DND-41 (cell line): ENCODE results near the gene LUM.

Experiments used
- ATAC-seq: fragments of 200-7000 bp; cut with Tn5 transposase; 3 replicates; pipeline ENCODE4 v1.9.1; 2021; ENCODE audit warnings: low read depth; ENCODE audit not compliant: insufficient read depth
- DNase-seq: peaks from one replicate; pipeline ENCODE4 v3.0.0-alpha.2; 2020
- H2AFZ ChIP-seq: 2 replicates; pipeline ENCODE4 v1.6.0; 2012; ENCODE audit warnings: low read depth, low read length
- H3K27ac ChIP-seq: 2 replicates; pipeline ENCODE4 v1.5.1; 2012; ENCODE audit warnings: low read length, inconsistent platforms
- H3K27me3 ChIP-seq: fragments of 200-600 bp; sonication (generic); 2 replicates; pipeline ENCODE4 v1.6.0; 2012; ENCODE audit warnings: low read length, mild to moderate bottlenecking, inconsistent platforms; ENCODE audit not compliant: insufficient read depth, poor library complexity
- H3K36me3 ChIP-seq: 2 replicates; pipeline ENCODE4 v1.5.1; 2012; ENCODE audit warnings: low read length, inconsistent platforms; ENCODE audit not compliant: insufficient read depth
- H3K4me1 ChIP-seq: 2 replicates; pipeline ENCODE4 v1.5.1; 2012; ENCODE audit warnings: mild to moderate bottlenecking, low read length; ENCODE audit not compliant: insufficient read depth
- H3K4me2 ChIP-seq: 2 replicates; pipeline ENCODE4 v1.6.0; 2012; ENCODE audit warnings: mild to moderate bottlenecking, moderate library complexity, low read length, inconsistent platforms; ENCODE audit not compliant: insufficient read depth
- H3K4me3 ChIP-seq, 2 experiments: fragments of 200-600 bp in 1 of 2; shearing (Covaris generic) in 1 of 2; 2 replicates each; pipeline ENCODE4 v1.5.1; 2012 to 2016; ENCODE audit warnings: inconsistent platforms in 2 of 2, low read length in 2 of 2, mild to moderate bottlenecking in 2 of 2, low read depth in 1 of 2, moderate library complexity in 1 of 2
- H3K79me2 ChIP-seq: 2 replicates; pipeline ENCODE4 v1.6.0; 2012; ENCODE audit warnings: low read length, inconsistent platforms; ENCODE audit not compliant: insufficient read depth
- H3K9ac ChIP-seq: 2 replicates; pipeline ENCODE4 v1.6.0; 2012; ENCODE audit warnings: low read depth, mild to moderate bottlenecking, inconsistent platforms, low read length, moderate library complexity
- H3K9me3 ChIP-seq: 2 replicates; pipeline ENCODE4 v1.5.1; 2012; ENCODE audit warnings: low read length, moderate library complexity, mild to moderate bottlenecking, inconsistent platforms; ENCODE audit not compliant: insufficient read depth, severe bottlenecking
- H4K20me1 ChIP-seq: 2 replicates; pipeline ENCODE4 v1.6.0; 2012; ENCODE audit warnings: low read length; ENCODE audit not compliant: insufficient read depth
- EZH2 ChIP-seq: IDR thresholded peaks from 3 replicates; pipeline ENCODE4 v1.6.1; 2012; ENCODE audit warnings: borderline replicate concordance, low read depth, mild to moderate bottlenecking, moderate library complexity, low read length, inconsistent platforms; ENCODE audit not compliant: severe bottlenecking
- TF ChIP-seq, protein P1 (sequence below): IDR thresholded peaks from 2 replicates; pipeline ENCODE4 v1.5.1; 2012; ENCODE audit warnings: borderline replicate concordance, low read length, moderate library complexity, mild to moderate bottlenecking; ENCODE audit not compliant: poor library complexity, severe bottlenecking; ENCODE audit errors: extremely low read depth

Gene LUM

DNA sequence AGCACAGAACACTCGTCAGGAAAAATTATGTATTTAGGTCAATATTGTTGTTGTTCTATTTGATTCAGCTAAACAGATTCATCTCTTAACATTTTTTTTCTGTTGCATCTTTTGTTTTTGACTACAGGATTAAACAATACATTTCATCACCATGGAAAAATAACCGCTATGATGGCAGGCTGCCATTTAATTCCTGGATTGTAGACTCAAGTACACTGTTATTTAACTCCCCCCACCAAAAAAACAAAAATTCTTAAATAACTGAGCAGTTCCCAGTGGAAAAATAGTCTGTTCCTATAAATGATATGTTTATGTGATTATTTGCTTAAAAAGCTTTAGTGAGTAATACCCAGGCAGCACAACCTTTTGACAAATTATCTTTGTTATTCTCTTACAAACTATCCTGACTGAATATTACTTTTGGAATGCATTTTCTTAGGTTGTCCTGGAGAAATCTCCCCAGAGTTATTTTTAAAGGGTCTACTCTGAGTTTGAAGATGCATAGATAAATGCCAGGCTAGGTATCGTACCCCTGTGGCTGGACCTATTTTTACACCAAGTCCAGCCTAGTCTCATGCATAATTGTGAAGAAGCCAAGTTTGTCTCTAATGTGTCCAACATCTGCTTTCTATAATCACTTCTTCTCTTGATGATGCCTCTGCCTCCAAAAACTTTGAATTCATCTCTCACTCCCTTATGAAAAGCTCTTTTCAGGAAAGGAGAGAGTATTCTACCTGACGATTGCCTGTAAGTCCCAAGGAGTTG, 57.2 kb downstream of the LUM start:
- no peak for DNase-seq
- Histone ChIP-seq H2AFZ (no peak overlapping the region), H3K27me3 (no peaks in the 10 kb centered on the region), H4K20me1 (no peaks in the 10 kb centered on the region), H3K4me3 (no peak overlapping the region), H3K9ac (no peak overlapping the region), H3K4me2 (no peak overlapping the region), H3K9me3 (no peaks in the 10 kb centered on the region), H3K27ac (no peak overlapping the region), H3K4me1 (no peaks in the 10 kb centered on the region), H3K79me2 (no peaks in the 10 kb centered on the region), H3K36me3 (no peaks in the 10 kb centered on the region)
- no peak for ATAC-seq
- TF ChIP-seq, protein P1, sequence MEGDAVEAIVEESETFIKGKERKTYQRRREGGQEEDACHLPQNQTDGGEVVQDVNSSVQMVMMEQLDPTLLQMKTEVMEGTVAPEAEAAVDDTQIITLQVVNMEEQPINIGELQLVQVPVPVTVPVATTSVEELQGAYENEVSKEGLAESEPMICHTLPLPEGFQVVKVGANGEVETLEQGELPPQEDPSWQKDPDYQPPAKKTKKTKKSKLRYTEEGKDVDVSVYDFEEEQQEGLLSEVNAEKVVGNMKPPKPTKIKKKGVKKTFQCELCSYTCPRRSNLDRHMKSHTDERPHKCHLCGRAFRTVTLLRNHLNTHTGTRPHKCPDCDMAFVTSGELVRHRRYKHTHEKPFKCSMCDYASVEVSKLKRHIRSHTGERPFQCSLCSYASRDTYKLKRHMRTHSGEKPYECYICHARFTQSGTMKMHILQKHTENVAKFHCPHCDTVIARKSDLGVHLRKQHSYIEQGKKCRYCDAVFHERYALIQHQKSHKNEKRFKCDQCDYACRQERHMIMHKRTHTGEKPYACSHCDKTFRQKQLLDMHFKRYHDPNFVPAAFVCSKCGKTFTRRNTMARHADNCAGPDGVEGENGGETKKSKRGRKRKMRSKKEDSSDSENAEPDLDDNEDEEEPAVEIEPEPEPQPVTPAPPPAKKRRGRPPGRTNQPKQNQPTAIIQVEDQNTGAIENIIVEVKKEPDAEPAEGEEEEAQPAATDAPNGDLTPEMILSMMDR, result no peak
- no peak for TF ChIP-seq EZH2
